Upper lobe of left lung (tissue), 6 donors: Measurements from ENCODE around the gene MBD5. TPM values are rescaled to one million over a fixed set of nuclear protein-coding genes. Genes with fewer than 3 reads are reported as not detected.

Source experiments
- ATAC-seq, 2 donors: fragments of 200-7000 bp; cut with Tn5 transposase; one replicate each; pipeline ENCODE4 v1.9.1; 2022; ENCODE audit warnings: mild to moderate bottlenecking in 2 of 2, moderate library complexity in 2 of 2; ENCODE audit not compliant: low FRiP score in 2 of 2
- DNase-seq, 2 donors: peaks; one replicate each; pipeline ENCODE4 v3.0.0-alpha.2; 2019 to 2020
- H3K27ac ChIP-seq, 4 donors: fragments of 200-600 bp; sonication (generic); one replicate each; pipeline ENCODE4 v1.5.1; 2016 to 2019
- H3K27me3 ChIP-seq, 4 donors: fragments of 200-600 bp; sonication (generic); one replicate each; pipeline ENCODE4 v1.5.1; 2017 to 2019
- H3K36me3 ChIP-seq, 4 donors: fragments of 200-600 bp; sonication (generic); one replicate each; pipeline ENCODE4 v1.5.1; 2016 to 2019
- H3K4me1 ChIP-seq, 4 donors: fragments of 200-600 bp; sonication (generic); one replicate each; pipeline ENCODE4 v1.5.1; 2018 to 2019
- H3K4me3 ChIP-seq, 4 donors: fragments of 200-600 bp; sonication (generic); one replicate each; pipeline ENCODE4 v1.5.1; 2017 to 2019; ENCODE audit warnings: mild to moderate bottlenecking in 2 of 4, moderate library complexity in 1 of 4
- H3K9me3 ChIP-seq, 4 donors: fragments of 200-600 bp; sonication (generic); one replicate each; pipeline ENCODE4 v1.5.1; 2018 to 2019
- CTCF ChIP-seq, 6 experiments: fragments of 450-650 bp in 4 of 6; fragments of 200-600 bp in 2 of 6; sonication (generic) in 2 of 6; IDR thresholded peaks; one replicate each; pipeline ENCODE4 v1.5.1; 2016 to 2019; ENCODE audit warnings: antibody characterized with exemption in 6 of 6
- EP300 ChIP-seq, 4 donors: sonication (generic); formaldehyde crosslinking; IDR thresholded peaks; one replicate each; pipeline ENCODE4 v1.5.1; 2017; ENCODE audit warnings: antibody characterized with exemption in 4 of 4, control low read depth in 2 of 4
- POLR2A ChIP-seq, 4 donors: fragments of 450-650 bp; IDR thresholded peaks; one replicate each; pipeline ENCODE4 v1.5.1; 2016 to 2017; ENCODE audit warnings: antibody characterized with exemption in 4 of 4, mild to moderate bottlenecking in 2 of 4
- POLR2AphosphoS5 ChIP-seq, 2 donors: sonication (generic); formaldehyde crosslinking; IDR thresholded peaks; one replicate each; pipeline ENCODE4 v1.5.1; 2017; ENCODE audit warnings: antibody characterized with exemption in 2 of 2
- WGBS, 2 donors: methylation state at CpG; one replicate each; pipeline ENCODE4 v1.1.5; 2017 to 2018; 5-methylcytosine and 5-hydroxymethylcytosine counted together
- total RNA-seq, 6 donors: library from RNA; depleted of rRNA in 4 of 6; stranded (reverse); fragments of >200 nt in 4 of 6; gene quantifications; one replicate each; pipeline versions ENCODE4 v1.1.0 to v1.2.1, GENCODE V29; 2016 to 2021
- donor health status: DM: no; HTN: no; CAD: no; lungs with moderate emphysema.
- donor health status: DM: no; HTN: yes; CAD: no; lungs with severe emphysema.

MBD5 gene
- total RNA-seq, 6 donors from 2014 or later = 22.6 to 99.5 (median 27.5) TPM

DNA sequence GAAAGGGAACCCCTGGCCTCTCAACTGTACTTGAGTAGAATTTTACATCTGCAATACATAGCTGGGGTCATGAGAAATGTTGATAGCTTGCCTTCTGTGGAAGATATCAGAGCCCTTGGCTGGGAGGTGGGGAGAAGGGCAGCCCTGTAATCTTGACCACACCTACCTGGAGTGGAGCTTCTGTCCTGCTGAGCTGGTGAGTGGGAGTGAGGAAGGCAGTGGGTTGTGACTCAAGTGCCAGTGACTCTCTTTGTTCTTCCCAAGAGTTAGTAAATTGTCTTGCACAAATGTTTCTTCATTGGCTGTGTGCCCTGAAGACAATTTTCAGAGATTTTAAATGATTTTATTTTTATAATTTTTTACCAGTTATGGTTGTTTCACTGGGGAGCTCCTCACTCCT is 277.3 kb downstream of the MBD5 start:
- no peak for ATAC-seq

DNA sequence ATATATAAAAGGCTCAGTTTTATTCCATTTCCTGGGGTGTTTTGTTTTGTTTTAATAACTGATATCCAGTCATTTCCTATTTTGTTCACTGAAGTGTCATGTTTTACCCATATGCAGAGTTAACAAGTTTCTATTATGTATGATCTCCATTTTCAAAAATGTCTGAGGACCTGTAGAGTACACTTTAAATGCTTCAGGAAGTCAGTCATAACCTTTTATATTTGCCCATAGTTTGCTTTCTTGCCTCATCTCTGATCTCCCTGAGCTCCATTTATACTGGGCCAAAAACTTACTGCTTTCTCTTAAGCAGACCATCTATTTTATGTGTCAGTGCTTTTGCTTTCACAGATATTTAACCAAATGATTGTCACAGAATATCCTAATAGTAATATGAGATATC is 278.7 kb downstream of the MBD5 start:
- Histone ChIP-seq H3K9me3 (no peaks in the 10 kb centered on the region), H3K27me3 (no peaks in the 10 kb centered on the region), H3K4me1 (peaks cover 0 to 5% (median 0%) of the 10 kb centered on the region in 4 donors), H3K36me3 (peaks cover 0 to 2% (median 0%) of the 10 kb centered on the region in 4 donors), H3K27ac (no peak overlapping the region), H3K4me3 (no peak overlapping the region)
- ATAC-seq = no peak
- DNase-seq = no peak
- no peak for TF ChIP-seq CTCF (IDR thresholded peaks at IDR 0.05)
- TF ChIP-seq POLR2A (IDR thresholded peaks at IDR 0.05) = no peak

More for the DNA sequence above, 277.3 kb downstream of the MBD5 start:
- no peak for DNase-seq
- H3K9me3 ChIP-seq = no peaks in the 10 kb centered on the region
- H3K4me3 ChIP-seq = no peak overlapping the region
- H3K4me1 ChIP-seq = peaks cover 0 to 5% (median 0%) of the 10 kb centered on the region in 4 donors
- H3K27me3 ChIP-seq = no peaks in the 10 kb centered on the region
- no peak for TF ChIP-seq EP300 (IDR thresholded peaks at IDR 0.05)
- peaks cover 0 to 2% (median 0%) of the 10 kb centered on the region in 4 donors for H3K36me3 ChIP-seq
- no peak overlapping the region for H3K27ac ChIP-seq

DNA sequence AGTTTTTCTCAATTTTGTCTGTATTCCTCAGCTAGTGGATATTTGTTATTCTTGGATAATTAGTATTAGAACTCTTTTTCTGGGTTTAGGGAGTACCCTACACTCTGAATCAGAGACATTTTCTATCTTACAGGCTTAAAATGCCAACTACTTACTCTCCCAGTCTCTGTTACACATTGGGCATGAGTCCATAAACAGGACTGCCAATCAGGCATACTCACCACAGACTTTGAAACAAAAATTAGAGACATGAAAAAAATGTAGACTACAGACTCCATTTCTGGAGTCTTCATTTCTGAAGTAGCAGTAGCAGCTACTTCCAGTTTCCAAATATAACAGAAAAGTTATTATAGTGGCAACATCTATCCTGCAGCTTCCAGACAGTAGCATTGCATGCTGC is 279.7 kb downstream of the MBD5 start:
- DNase-seq (no peak), ATAC-seq (no peak)
- no peaks in the 10 kb centered on the region for H3K27me3 ChIP-seq
- H3K27ac ChIP-seq = no peak overlapping the region
- H3K4me1 ChIP-seq = peaks cover 0 to 5% (median 0%) of the 10 kb centered on the region in 4 donors
- no peak overlapping the region for H3K4me3 ChIP-seq
- no peaks in the 10 kb centered on the region for H3K9me3 ChIP-seq
- TF ChIP-seq EP300 (IDR thresholded peaks at IDR 0.05) = no peak
- TF ChIP-seq CTCF (IDR thresholded peaks at IDR 0.05) = no peak
- TF ChIP-seq POLR2AphosphoS5 (IDR thresholded peaks at IDR 0.05) = no peak
- TF ChIP-seq POLR2A (IDR thresholded peaks at IDR 0.05) = no peak
- peaks cover 0 to 2% (median 0%) of the 10 kb centered on the region in 4 donors for H3K36me3 ChIP-seq

DNA sequence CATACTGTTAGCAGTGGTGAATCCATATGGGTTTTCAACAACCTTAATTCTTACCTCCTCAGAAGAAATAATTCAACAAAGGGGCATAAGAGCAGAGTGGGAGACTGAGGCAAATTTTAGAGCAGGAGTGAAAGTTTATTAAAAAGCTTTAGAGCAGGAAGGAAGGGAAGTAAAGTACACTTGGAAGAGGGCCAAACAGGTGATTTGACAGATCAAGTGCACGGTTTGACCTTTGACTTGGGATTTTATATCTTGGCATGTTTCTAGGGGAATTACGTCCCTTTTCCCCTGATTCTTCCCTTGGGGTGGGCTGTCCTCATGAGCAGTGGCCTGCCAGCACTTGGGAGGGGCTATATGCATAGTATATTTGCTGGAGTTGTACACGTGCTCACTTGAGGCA is 280.5 kb downstream of the MBD5 start:
- DNase-seq (no peak), ATAC-seq (no peak)
- no peak for TF ChIP-seq POLR2A (IDR thresholded peaks at IDR 0.05)
- TF ChIP-seq EP300 (IDR thresholded peaks at IDR 0.05) = no peak
- TF ChIP-seq CTCF (IDR thresholded peaks at IDR 0.05) = no peak
- TF ChIP-seq POLR2AphosphoS5 (IDR thresholded peaks at IDR 0.05) = no peak
- no peaks in the 10 kb centered on the region for H3K27me3 ChIP-seq
- no peaks in the 10 kb centered on the region for H3K9me3 ChIP-seq
- WGBS, 2 donors = 77 to 81% methylated on average over 3 of the region's 3 CpGs
- peaks cover 0 to 5% (median 0%) of the 10 kb centered on the region in 4 donors for H3K4me1 ChIP-seq
- no peak overlapping the region for H3K27ac ChIP-seq
- H3K4me3 ChIP-seq = no peak overlapping the region
- H3K36me3 ChIP-seq = peaks cover 0 to 2% (median 0%) of the 10 kb centered on the region in 4 donors

DNA sequence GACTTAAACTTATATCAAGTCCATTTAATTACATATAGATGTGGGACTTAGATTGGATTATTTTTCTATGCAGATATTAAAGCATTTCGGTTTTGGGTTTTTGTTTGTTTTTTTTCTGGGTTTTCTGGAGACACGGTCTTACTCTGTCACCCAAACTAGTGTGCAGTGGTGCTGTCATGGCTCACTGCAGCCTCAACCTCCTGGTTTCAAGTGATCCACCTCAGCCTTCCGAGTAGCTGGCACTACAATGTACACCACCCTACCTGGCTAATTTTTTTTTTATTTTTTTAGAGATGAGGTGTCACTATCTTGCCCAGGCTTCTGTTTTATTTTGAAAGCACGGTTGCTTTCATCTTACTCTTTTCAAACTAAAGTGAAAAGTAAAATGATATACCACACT is 281.6 kb downstream of the MBD5 start:
- H3K36me3 ChIP-seq = peaks cover 0 to 2% (median 0%) of the 10 kb centered on the region in 4 donors
- H3K4me1 ChIP-seq = peaks cover 0 to 5% (median 0%) of the 10 kb centered on the region in 4 donors
- TF ChIP-seq EP300 (IDR thresholded peaks at IDR 0.05) (no peak), CTCF (IDR thresholded peaks at IDR 0.05) (no peak), POLR2A (IDR thresholded peaks at IDR 0.05) (no peak), POLR2AphosphoS5 (IDR thresholded peaks at IDR 0.05) (no peak)
- H3K27me3 ChIP-seq = no peaks in the 10 kb centered on the region
- no peaks in the 10 kb centered on the region for H3K9me3 ChIP-seq
- ATAC-seq (no peak), DNase-seq (no peak)
- WGBS, 2 donors = 92 to 98% methylated on average over 4 of the region's 4 CpGs
- H3K4me3 ChIP-seq = no peak overlapping the region
- no peak overlapping the region for H3K27ac ChIP-seq
